ENCODE measurements around the gene NECAB2.

DNA sequence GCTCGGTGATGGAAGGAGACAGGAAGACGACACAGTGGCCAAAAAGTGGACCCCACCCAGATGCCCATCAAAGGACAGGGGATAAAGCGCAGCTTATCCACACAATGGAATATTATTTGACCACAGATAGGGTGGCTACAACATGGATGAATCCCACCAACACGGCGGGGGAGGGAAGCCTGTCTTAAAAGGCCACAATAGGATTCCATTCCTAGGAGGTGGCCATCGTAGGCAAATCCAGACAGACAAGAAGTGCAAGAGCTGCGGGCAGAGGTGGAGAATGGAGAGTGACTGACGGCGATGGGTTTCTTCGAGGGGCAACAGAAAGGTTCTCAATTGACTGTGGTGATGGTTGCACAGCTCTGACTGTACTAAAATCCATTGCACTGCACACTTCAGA, 58.6 kb downstream of the NECAB2 start:
- no peak for TF ChIP-seq CTCF (IDR thresholded peaks at IDR 0.05)
- no peak for TF ChIP-seq EZH2phosphoT487 (IDR thresholded peaks at IDR 0.05)
- TF ChIP-seq EZH2 (IDR thresholded peaks at IDR 0.05), result no peak

Data from neural progenitor cell (in vitro differentiated cells).